ENCODE data around the gene MRC2. TPM values are rescaled to one million over a fixed set of nuclear protein-coding genes. Genes with fewer than 3 reads are reported as not detected.
"Not testable (repeated sequence)": the region's sequence is repeated elsewhere in the genome, so short reads cannot be mapped to it uniquely, and the experiment has no call there.

The MRC2 gene
- polyA plus RNA-seq, 4 donors = 62.6 to 104 (median 78.0) TPM

- DNase-seq (ENCODE audit: low read depth in 4 of 4, low spot score in 2 of 4) = no peak
These were observed 16.2 kb upstream of the MRC2 start for GRCh38 chr17:62611292-62611691.

GRCh38 chr17:62611728-62612127 lies 15.7 kb upstream of the MRC2 start:
- no peak for DNase-seq (ENCODE audit: low read depth in 4 of 4, low spot score in 2 of 4)

GRCh38 chr17:62612289-62612688 lies 15.2 kb upstream of the MRC2 start:
- not testable (repeated sequence) for DNase-seq (ENCODE audit: low read depth in 4 of 4, low spot score in 2 of 4)

- DNase-seq (ENCODE audit: low read depth in 4 of 4, low spot score in 2 of 4) = not testable (repeated sequence)
These were observed 14.4 kb upstream of the MRC2 start for GRCh38 chr17:62613095-62613494.

GRCh38 chr17:62614142-62614541 lies 13.3 kb upstream of the MRC2 start:
- DNase-seq (ENCODE audit: low read depth in 4 of 4, low spot score in 2 of 4) = peak in 1 of 4 donors; percentile 15

- DNase-seq (ENCODE audit: low read depth in 4 of 4, low spot score in 2 of 4) = no peak
These were observed 12.0 kb upstream of the MRC2 start for GRCh38 chr17:62615503-62615902.

- DNase-seq (ENCODE audit: low read depth in 4 of 4, low spot score in 2 of 4) = no peak
These were observed 10.2 kb upstream of the MRC2 start for GRCh38 chr17:62616993-62617893.

GRCh38 chr17:62617894-62618472 lies 9.5 kb upstream of the MRC2 start:
- DNase-seq (ENCODE audit: low read depth in 4 of 4, low spot score in 2 of 4) = no peak

- DNase-seq (ENCODE audit: low read depth in 4 of 4, low spot score in 2 of 4) = no peak
These were observed 8.6 kb upstream of the MRC2 start for GRCh38 chr17:62618647-62619416.

- no peak for DNase-seq (ENCODE audit: low read depth in 4 of 4, low spot score in 2 of 4)
These were observed 7.9 kb upstream of the MRC2 start for GRCh38 chr17:62619417-62620155.

- no peak for DNase-seq (ENCODE audit: low read depth in 4 of 4, low spot score in 2 of 4)
These were observed 6.2 kb upstream of the MRC2 start for GRCh38 chr17:62621223-62621622.

GRCh38 chr17:62625184-62625869 lies 2.1 kb upstream of the MRC2 start:
- DNase-seq (ENCODE audit: low read depth in 4 of 4, low spot score in 2 of 4) = no peak

- DNase-seq (ENCODE audit: low read depth in 4 of 4, low spot score in 2 of 4) = no peak
These were observed 1.6 kb upstream of the MRC2 start for GRCh38 chr17:62625870-62626200.

- DNase-seq (ENCODE audit: low read depth in 4 of 4, low spot score in 2 of 4) = peak; percentile 43 to 65 (median 54)
These were observed 701 bp upstream of the MRC2 start for GRCh38 chr17:62626719-62627218.

GRCh38 chr17:62627904-62628633 lies 599 bp downstream of the MRC2 start:
- peak in 3 of 4 donors; percentile 50 to 70 (median 53) for DNase-seq (ENCODE audit: low read depth in 4 of 4, low spot score in 2 of 4)

- DNase-seq (ENCODE audit: low read depth in 4 of 4, low spot score in 2 of 4) = no peak
These were observed 1.5 kb downstream of the MRC2 start for GRCh38 chr17:62628831-62629555.

GRCh38 chr17:62629556-62630364 lies 2.3 kb downstream of the MRC2 start:
- DNase-seq (ENCODE audit: low read depth in 4 of 4, low spot score in 2 of 4) = no peak

Data from left renal cortex interstitium (tissue), 4 donors.